ENCODE measurements around the gene LRMDA.

GRCh38 chr10:75431180-75432111 lies at the start of gene LRMDA:
- TF ChIP-seq CTCF (IDR thresholded peaks at IDR 0.05; ENCODE audit: insufficient read depth, low read length, poor library complexity, severe bottlenecking) (no peak), EZH2phosphoT487 (conservative IDR thresholded peaks at IDR 0.05; ENCODE audit: low read length) (no peak)

Measured in SU-DHL-6 (cell line).